Renal pelvis (tissue), 12 donors: ENCODE measurements around the gene MEIKIN. TPM values are rescaled to one million over a fixed set of nuclear protein-coding genes. Genes with fewer than 3 reads are reported as not detected.

Source experiments
- DNase-seq: peaks from one replicate; pipeline ENCODE4 v3.0.0-alpha.2; 2013
- long read RNA-seq, 16 experiments: transcript quantifications; one replicate each; lab custom pipeline, GENCODE V29; 2026
- polyA plus RNA-seq, 3 donors: library from polyadenylated mRNA; unstranded; fragments of 120-200 nt; gene quantifications; one replicate each; pipeline ENCODE4 v1.2.1, GENCODE V29; 2013; ENCODE audit not compliant: insufficient read length in 3 of 3

The MEIKIN gene, protein sequence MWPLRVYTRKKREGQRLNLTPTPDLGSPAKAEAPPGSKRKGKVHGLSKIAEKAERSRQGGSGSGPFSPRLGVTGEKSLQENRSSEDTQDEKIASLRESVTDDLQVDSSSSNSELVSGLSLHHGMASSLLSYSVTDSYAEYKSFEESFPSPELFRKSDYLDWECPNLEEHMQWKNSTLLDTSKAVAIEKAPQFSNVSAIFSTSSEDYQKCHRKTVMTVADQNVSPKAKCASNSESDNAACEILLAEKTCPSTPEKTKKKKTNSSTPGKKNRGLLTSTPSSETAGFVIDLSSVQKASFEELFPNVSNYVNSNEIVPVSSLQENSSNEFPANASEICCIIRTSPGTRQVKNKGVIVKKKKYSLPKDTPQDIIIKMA
- polyA plus RNA-seq = not detected
- long read RNA-seq, donor 1 = 0 reads
- long read RNA-seq, donor 2 = 0 reads
- long read RNA-seq, donor 3 = 0 reads
- long read RNA-seq, donor 4 = 0 reads
- long read RNA-seq, donor 5 = 0 reads
- long read RNA-seq, donor 6 = 0 reads
- long read RNA-seq, donor 7 = 0 reads
- long read RNA-seq, donor 8 = 0 reads
- long read RNA-seq, donor 9 = 0 reads
- long read RNA-seq, donor 10 = 0 reads
- long read RNA-seq, donor 11 = 0 reads
- long read RNA-seq, donor 12 = 0 reads
- long read RNA-seq, donor 13 = 0 reads
- long read RNA-seq, donor 14 = 0 reads
- long read RNA-seq, donor 15 = 0 reads
- long read RNA-seq, donor 16 = 0 reads

- no peak for DNase-seq
Observed at GRCh38 chr5:131945551-131946168, at the start of gene MEIKIN. Gene MEIKIN, minus strand, starts transcription at chr5:131945663. Its CDS starts 158 bp downstream, at chr5:131945505.

DNA sequence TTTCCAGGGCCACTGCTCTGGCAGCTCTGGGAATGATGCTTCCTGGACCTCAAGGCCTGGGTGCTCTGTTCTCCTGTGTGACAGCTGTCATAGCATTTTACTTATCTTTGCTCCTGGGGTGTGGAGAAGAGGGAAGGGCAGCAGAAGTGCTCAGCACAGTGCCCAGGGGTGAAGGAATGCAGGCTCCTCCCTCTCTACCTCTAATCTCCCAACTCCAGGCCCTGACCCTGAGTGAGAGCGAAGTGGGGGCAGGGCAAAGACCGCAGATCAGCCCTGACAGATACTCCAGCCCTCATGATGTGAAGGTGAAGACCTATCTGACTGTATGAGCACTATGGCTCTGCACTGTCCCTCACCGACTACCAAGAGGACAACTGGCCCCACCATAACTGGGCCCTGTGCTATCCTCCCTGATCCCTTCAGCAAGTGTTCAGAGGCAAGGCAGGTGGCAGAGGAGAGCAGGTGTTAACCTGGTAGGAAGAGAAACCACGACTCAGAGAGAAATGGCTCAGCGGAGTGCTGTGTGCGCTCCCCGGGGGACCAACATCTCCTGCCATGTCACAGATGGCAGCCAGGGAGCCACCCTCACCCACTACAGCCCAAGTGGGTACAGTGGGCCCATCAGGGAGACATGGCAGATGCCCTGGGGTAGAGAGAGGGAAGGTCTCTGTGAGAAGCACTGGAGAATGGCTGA lies 49.2 kb upstream of the MEIKIN start:
- DNase-seq = no peak

DNA sequence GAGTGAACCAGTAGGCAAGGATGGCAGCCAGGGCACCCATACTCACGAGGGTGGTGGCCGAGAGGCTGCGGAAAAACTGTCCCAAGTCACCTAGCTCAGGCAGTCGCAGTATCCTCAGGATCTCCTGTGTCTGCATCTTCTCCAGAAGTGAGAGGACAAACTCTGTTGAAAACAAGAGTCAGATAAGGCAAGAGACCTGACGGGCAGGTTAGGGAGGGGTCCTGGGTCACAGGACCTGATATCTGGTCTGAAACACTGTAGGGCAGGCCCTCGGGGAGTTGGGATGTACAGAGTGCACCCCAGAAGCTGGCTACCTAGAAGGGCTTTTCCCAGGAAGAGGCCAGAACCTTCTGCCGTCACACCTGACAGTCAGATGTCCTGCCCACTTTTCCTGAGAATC lies 48.6 kb upstream of the MEIKIN start:
- DNase-seq = no peak

- DNase-seq = no peak
Observed at GRCh38 chr5:131993676-131994075, 48.2 kb upstream of the MEIKIN start.

DNA sequence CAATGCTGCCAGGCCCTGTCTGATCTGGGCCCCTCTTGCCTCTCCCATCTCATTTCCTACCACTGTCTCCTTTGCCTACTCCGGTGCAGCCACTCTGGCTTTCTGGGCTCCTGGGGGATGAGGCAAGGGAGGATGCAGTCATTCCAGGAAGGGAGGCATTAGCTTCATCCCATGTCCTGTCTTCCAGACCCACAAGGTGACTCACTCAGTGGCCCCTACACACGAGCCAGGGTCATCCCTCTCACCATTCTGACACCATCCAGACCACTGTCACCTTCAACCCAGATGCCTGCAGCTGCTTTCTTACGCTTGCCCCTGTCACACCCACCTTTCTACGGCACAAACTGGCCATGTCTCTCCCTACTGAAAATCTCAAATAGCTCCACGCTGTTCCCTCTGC lies 46.9 kb upstream of the MEIKIN start:
- DNase-seq = no peak

GRCh38 chr5:131991593-131992324 lies 46.3 kb upstream of the MEIKIN start:
- DNase-seq = no peak

GRCh38 chr5:131990716-131991115 lies 45.3 kb upstream of the MEIKIN start:
- no peak for DNase-seq

GRCh38 chr5:131988601-131989000 lies 43.1 kb upstream of the MEIKIN start:
- DNase-seq = no peak

DNA sequence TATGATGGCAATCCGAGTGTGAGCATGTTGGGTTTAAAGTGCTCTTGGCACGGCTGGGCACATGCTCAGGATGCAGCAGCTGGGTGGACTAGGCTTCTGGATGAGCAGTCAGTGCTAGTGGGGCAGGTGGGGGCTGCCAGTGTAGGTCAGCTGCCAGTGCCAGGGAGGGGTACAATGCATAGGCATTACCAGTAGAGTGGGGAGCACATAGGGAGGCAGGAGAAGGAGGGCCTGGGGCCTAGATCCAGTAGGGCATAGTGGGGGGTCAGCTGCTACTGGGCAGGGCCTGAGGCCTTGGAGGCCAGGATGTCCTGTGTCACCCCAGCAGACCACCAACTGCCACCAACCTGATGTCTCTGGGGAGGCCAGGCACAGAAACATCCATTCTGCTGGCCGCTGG lies 41.8 kb upstream of the MEIKIN start:
- DNase-seq = no peak

GRCh38 chr5:131986161-131986912 lies 40.9 kb upstream of the MEIKIN start:
- DNase-seq = no peak

- no peak for DNase-seq
Observed at GRCh38 chr5:131984956-131985665, 39.6 kb upstream of the MEIKIN start.

GRCh38 chr5:131983244-131983771 lies 37.8 kb upstream of the MEIKIN start:
- DNase-seq = peak; percentile 26

DNA sequence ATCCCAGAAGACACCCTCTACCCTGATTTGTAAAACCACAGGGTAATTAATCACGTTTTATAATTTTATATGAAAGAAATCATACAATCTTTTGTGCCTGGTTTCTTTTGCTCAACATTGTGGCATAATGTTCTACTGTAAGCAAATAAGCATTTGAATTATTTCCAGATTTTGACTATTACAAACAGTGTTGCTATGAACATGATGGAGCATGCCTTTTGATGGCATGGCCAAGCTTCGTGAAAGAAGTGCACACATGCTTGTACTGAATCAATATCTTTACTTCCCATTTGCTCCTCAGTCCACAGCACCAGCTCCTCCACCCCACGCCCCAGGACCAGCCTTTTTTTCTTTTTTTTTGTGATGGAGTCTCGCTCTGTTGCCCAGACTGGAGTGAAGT lies 36.1 kb upstream of the MEIKIN start:
- DNase-seq = no peak

DNA sequence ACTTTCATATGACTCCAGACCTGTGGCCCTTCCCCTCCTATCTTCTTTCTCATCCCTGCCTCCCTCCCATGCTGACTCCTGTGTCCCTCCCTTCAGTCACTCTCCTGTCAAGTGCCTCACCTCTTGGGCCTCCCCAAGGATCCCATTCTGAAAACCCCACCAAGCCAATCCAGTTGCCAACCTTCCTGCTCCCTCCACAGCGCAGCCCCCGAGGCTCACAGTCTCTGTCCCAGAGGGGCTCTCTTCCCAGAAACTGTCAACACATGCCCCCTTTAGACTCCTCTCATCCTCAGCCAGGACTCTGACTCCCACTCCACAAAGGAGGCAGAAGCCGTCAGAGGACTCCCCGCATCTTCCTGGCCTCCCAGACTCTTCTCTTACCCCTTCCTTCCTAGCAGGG lies 35.2 kb upstream of the MEIKIN start:
- DNase-seq = no peak

- DNase-seq = no peak
Observed at GRCh38 chr5:131979816-131980215, 34.4 kb upstream of the MEIKIN start.

DNA sequence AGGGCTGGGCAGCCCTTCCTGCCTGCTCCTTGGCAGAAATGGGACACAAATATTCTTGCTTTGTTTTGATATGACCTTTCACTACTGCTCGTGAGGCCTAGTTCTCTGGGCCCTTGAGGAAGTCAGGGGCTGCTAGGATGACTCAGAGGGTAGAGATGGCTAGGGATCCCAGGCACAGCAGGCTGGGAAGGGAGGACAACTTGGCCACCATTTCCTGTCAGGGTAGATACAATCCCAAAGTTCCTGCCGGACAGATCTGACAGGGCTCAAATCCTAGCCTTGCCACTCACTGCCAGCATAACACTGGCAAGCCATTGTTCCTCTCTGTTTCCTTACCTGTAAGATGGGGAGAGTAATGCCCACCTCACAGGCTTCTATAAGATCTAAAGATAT lies 31.7 kb upstream of the MEIKIN start:
- no peak for DNase-seq

DNA sequence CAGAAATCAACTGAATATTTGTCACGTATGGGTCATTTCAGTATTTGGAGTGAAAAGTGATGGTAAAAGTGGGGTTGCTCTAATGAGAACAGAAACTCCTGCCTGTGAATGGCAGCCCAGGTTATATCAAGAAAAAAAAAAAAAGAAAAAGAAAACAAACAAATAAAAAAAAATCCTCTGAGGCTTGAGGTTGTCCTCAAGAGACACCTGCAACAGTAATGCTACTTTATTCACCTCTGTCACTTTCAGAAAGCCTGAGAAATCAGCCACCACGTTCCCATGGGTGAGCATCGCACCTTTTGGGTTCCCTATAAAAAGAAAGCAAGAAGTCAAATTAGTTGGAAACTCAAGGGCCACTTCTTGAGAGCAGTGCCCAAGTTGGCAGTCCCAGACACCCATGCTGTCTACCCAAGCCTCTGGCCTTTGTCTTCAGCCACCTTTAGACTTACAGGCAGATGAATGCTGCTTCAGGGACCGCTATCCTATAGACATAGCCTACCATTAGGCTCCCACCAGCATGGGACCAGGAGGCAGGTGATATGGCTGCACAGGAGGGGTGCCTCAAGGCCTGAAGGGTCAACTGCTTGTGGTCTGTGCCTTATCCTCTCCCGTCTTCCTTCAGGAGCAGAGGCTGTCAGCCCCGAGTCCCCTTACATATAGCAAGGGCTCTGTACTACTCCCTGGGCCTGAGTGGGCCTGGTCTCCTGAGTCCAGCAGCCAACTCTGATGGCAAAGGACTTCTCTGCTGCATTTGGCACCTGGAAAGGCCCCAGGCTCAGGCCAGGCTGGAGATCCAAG lies 31.1 kb upstream of the MEIKIN start:
- no peak for DNase-seq

DNA sequence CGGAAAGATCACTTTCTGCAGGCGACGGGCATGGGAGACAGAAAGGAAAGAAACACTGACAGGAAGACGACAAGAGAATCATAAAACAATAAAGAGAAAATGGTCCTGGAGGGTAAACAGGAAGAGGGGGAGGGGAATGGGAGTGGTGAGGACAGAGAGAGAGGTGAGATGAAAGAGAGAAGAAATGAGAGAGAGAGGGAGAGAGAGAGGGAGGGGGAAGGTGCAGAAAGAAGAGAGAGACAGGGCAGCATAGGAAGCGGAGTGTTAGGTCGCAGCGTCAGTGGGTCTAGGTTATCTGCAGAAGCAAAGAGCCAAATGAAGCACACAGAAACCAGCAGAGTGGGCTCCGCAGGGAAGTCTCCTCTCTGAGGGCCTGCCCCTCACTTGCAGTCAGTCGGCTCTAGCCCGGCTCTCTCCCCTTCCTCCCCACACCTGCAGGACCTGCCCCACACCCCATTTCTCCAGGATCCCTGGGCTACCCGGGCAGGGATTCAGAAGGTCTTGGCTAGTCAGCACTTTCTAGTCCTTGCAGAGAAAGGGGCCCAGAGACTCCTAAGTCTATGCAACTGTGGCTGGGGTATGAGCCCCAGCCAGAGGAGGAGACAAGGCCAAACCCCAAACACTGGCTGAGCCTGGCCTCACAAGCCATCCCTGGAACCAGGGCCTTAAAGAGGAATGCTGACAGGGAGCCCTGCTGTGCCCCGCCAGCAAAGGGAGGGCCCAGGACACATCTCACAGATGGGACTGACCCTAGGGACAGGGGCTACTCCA lies 29.7 kb upstream of the MEIKIN start:
- DNase-seq = no peak
